ENCODE data around the gene UCKL1.
A peak's percentile ranks its signal among the peaks of the same experiment; 100 is the strongest.

UCKL1 gene

GRCh38 chr20:63894358-63895201, 61.6 kb downstream of the UCKL1 start, which contains the start of gene DNAJC5:
DNAJC5 (plus strand) TSS chr20:63895126; CDS start chr20:63928346, 33,220 bp downstream.
- WGBS, 2 experiments (ENCODE audit: insufficient coverage in 2 of 2): 3 to 4% methylated on average over 40 to 73 of the region's 82 CpGs
- peak within 1 kb of the TSS; percentile 62 for H3K4me3 ChIP-seq (ENCODE audit: extremely low read depth, insufficient read depth, low read length, poor library complexity, severe bottlenecking)
- peak within 1 kb of the TSS; percentile 36 for H3K27ac ChIP-seq (ENCODE audit: low read depth, low read length, severe bottlenecking)
- H3K9me3 ChIP-seq (ENCODE audit: control insufficient read depth, low read length): no peaks in the 10 kb centered on the region
- peaks cover 40% of the 10 kb centered on the region for H3K36me3 ChIP-seq (ENCODE audit: control insufficient read depth, insufficient read depth, low read length)
- H3K4me1 ChIP-seq (ENCODE audit: control insufficient read depth, insufficient read depth, low read length, poor library complexity, severe bottlenecking): peaks cover 7% of the 10 kb centered on the region

DNA sequence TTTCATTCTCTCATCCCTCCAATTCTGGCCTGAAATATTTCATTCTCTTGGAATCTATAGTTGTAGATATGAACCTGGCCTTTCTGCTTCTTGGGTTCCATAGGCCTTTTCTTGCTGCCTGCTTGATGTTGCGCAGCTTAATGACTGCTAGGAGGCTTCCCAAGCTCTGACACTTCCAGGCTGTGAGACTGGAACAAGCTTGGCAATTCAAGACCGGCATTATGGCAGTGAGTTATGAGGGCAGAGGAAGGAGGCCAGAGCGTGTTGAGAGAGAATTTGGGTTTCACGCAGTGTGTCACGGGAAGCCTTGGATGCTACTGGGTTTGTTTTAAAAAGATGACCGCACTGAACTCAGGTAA, 62.2 kb downstream of the UCKL1 start:
- peaks cover 7% of the 10 kb centered on the region for H3K4me1 ChIP-seq (ENCODE audit: control insufficient read depth, insufficient read depth, low read length, poor library complexity, severe bottlenecking)
- peak overlapping the region; percentile 36 for H3K27ac ChIP-seq (ENCODE audit: low read depth, low read length, severe bottlenecking)
- peaks cover 46% of the 10 kb centered on the region for H3K36me3 ChIP-seq (ENCODE audit: control insufficient read depth, insufficient read depth, low read length)
- H3K9me3 ChIP-seq (ENCODE audit: control insufficient read depth, low read length): no peaks in the 10 kb centered on the region
- peak overlapping the region; percentile 38 for H3K4me3 ChIP-seq (ENCODE audit: extremely low read depth, insufficient read depth, low read length, poor library complexity, severe bottlenecking)
- WGBS, 2 experiments (ENCODE audit: insufficient coverage in 2 of 2): 51 to 52% methylated on average over 6 of the region's 6 CpGs

- Histone ChIP-seq H3K4me3 (ENCODE audit: extremely low read depth, insufficient read depth, low read length, poor library complexity, severe bottlenecking) (no peak overlapping the region), H3K27ac (ENCODE audit: low read depth, low read length, severe bottlenecking) (no peak overlapping the region), H3K4me1 (ENCODE audit: control insufficient read depth, insufficient read depth, low read length, poor library complexity, severe bottlenecking) (peaks cover 7% of the 10 kb centered on the region), H3K9me3 (ENCODE audit: control insufficient read depth, low read length) (no peaks in the 10 kb centered on the region), H3K36me3 (ENCODE audit: control insufficient read depth, insufficient read depth, low read length) (peaks cover 49% of the 10 kb centered on the region)
- 92 to 100% methylated on average over 3 to 6 of the region's 7 CpGs for WGBS, 2 experiments (ENCODE audit: insufficient coverage in 2 of 2)
These were observed 63.8 kb downstream of the UCKL1 start for GRCh38 chr20:63892402-63892801.

- Histone ChIP-seq H3K9me3 (ENCODE audit: control insufficient read depth, low read length) (no peaks in the 10 kb centered on the region), H3K4me3 (ENCODE audit: extremely low read depth, insufficient read depth, low read length, poor library complexity, severe bottlenecking) (no peak overlapping the region), H3K36me3 (ENCODE audit: control insufficient read depth, insufficient read depth, low read length) (peaks cover 55% of the 10 kb centered on the region), H3K27ac (ENCODE audit: low read depth, low read length, severe bottlenecking) (no peak overlapping the region), H3K4me1 (ENCODE audit: control insufficient read depth, insufficient read depth, low read length, poor library complexity, severe bottlenecking) (peaks cover 5% of the 10 kb centered on the region)
- WGBS, 2 experiments (ENCODE audit: insufficient coverage in 2 of 2): 91 to 96% methylated on average over 24 to 27 of the region's 29 CpGs
These were observed 64.9 kb downstream of the UCKL1 start for GRCh38 chr20:63891061-63892002.

DNA sequence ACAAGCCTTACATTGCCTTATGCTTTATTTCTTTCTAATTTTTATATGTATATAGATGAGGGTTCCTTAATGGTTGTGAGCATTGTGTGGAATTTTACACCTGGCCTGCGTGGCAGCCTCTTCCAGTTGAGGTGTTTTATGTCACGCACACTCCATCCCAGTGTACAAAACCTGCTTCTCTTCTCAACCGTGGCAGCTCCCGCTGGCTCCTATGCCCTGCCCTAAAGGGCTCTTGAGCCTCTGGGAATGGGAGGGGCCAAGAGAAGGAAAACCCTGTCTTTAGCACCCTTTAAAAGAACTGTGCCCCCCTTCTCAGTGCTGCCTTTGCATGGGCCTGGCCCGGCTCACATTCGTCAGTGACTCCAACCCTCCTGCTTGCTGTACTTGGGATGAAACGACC, 65.6 kb downstream of the UCKL1 start:
- 93 to 97% methylated on average over 3 to 5 of the region's 7 CpGs for WGBS, 2 experiments (ENCODE audit: insufficient coverage in 2 of 2)
- H3K27ac ChIP-seq (ENCODE audit: low read depth, low read length, severe bottlenecking): no peak overlapping the region
- H3K9me3 ChIP-seq (ENCODE audit: control insufficient read depth, low read length): no peaks in the 10 kb centered on the region
- H3K36me3 ChIP-seq (ENCODE audit: control insufficient read depth, insufficient read depth, low read length): peaks cover 61% of the 10 kb centered on the region
- no peak overlapping the region for H3K4me3 ChIP-seq (ENCODE audit: extremely low read depth, insufficient read depth, low read length, poor library complexity, severe bottlenecking)
- peaks cover 4% of the 10 kb centered on the region for H3K4me1 ChIP-seq (ENCODE audit: control insufficient read depth, insufficient read depth, low read length, poor library complexity, severe bottlenecking)

- WGBS, 2 experiments (ENCODE audit: insufficient coverage in 2 of 2): 92 to 97% methylated on average over 6 to 7 of the region's 7 CpGs
These were observed 66.0 kb downstream of the UCKL1 start for GRCh38 chr20:63890201-63890576.

More at GRCh38 chr20:63890201-63890576, 66.0 kb downstream of the UCKL1 start:
- no peaks in the 10 kb centered on the region for H3K9me3 ChIP-seq (ENCODE audit: control insufficient read depth, low read length)
- peaks cover 65% of the 10 kb centered on the region for H3K36me3 ChIP-seq (ENCODE audit: control insufficient read depth, insufficient read depth, low read length)
- H3K4me3 ChIP-seq (ENCODE audit: extremely low read depth, insufficient read depth, low read length, poor library complexity, severe bottlenecking): no peak overlapping the region
- no peak overlapping the region for H3K27ac ChIP-seq (ENCODE audit: low read depth, low read length, severe bottlenecking)
- peaks cover 4% of the 10 kb centered on the region for H3K4me1 ChIP-seq (ENCODE audit: control insufficient read depth, insufficient read depth, low read length, poor library complexity, severe bottlenecking)

All from mesodermal cell (in vitro differentiated cells).